Hepatocyte (in vitro differentiated cells): ENCODE data around the gene MRPS24.

ENCODE experiments used
- CTCF ChIP-seq: fragments of 200-600 bp; sonication (generic); IDR thresholded peaks from 2 replicates; pipeline ENCODE4 v1.5.1; 2016; ENCODE audit warnings: antibody characterized with exemption, mild to moderate bottlenecking; ENCODE audit not compliant: poor library complexity
- EZH2 ChIP-seq: fragments of 200-600 bp; sonication (generic); IDR thresholded peaks from 2 replicates; pipeline ENCODE4 v1.6.1; 2016; ENCODE audit warnings: antibody characterized with exemption, mild to moderate bottlenecking, borderline replicate concordance

GRCh38 chr7:43849047-43849446 is 20.3 kb downstream of the MRPS24 start:
- TF ChIP-seq EZH2 (no peak), CTCF (no peak)
